Tibial nerve (tissue), 3 donors: Measurements from ENCODE around the gene LMO7.

Experiments
- CTCF ChIP-seq, 5 experiments: fragments of 200-600 bp in 3 of 5; fragments of 450-650 bp in 2 of 5; sonication (generic) in 3 of 5; IDR thresholded peaks; one replicate each; pipeline ENCODE4 v1.5.1; 2016 to 2019; ENCODE audit warnings: antibody characterized with exemption in 5 of 5, mild to moderate bottlenecking in 3 of 5, moderate library complexity in 2 of 5
- POLR2A ChIP-seq, 2 donors: fragments of 450-650 bp; IDR thresholded peaks; one replicate each; pipeline ENCODE4 v1.6.1; 2017; ENCODE audit warnings: antibody characterized with exemption in 2 of 2, mild to moderate bottlenecking in 2 of 2, moderate library complexity in 2 of 2

GRCh38 chr13:75636436-75637180 is 478 bp downstream of the LMO7 start:
- no peak for TF ChIP-seq CTCF (IDR thresholded peaks at IDR 0.05)
- no peak for TF ChIP-seq POLR2A (IDR thresholded peaks at IDR 0.05)
